ENCODE results near the gene TEX52. TPM values are rescaled to one million over a fixed set of nuclear protein-coding genes. Genes with fewer than 3 reads are reported as not detected.
A peak's percentile ranks its signal among the peaks of the same experiment; 100 is the strongest.

TEX52 gene
- total and polyA plus RNA-seq, 2 of the 8 experiments (the other 6 are each of a cell fraction or from before 2014, with no cell fraction given): not detected

GRCh38 chr12:2803635-2804392 lies 53.0 kb downstream of the TEX52 start:
- TF ChIP-seq SP1 (IDR thresholded peaks at IDR 0.05; ENCODE audit: low read depth, low read length): peak; percentile 19; the same call in 1 of the 2 replicates
- TF ChIP-seq NANOG (IDR thresholded peaks at IDR 0.05; ENCODE audit: insufficient read depth, low read depth, low read length, poor library complexity, severe bottlenecking): no peak
- no peak overlapping the region for H3K4ac ChIP-seq (replicated peaks; ENCODE audit: insufficient read length, low read depth, low read length)
- H2BK120ac ChIP-seq (replicated peaks; ENCODE audit: low read depth, low read length): no peak overlapping the region
- H4K8ac ChIP-seq (ENCODE audit: extremely low read depth, insufficient read depth, low read length): no peak overlapping the region
- CTCF ChIA-PET (ENCODE audit: partially characterized antibody): interaction anchor here (1.7 kb wide), 1 partner anchor 19 kb away, joined by 4 read pairs; no protein-coding TSS in a partner anchor
- peaks cover 39 to 71% (median 56%) of the 10 kb centered on the region in 4 experiments for H3K36me3 ChIP-seq (ENCODE audit: control insufficient read depth in 2 of 4, insufficient read depth in 4 of 4, low read length in 3 of 4)
- no peak overlapping the region for H3K56ac ChIP-seq (replicated peaks; ENCODE audit: insufficient read length, low read depth, low read length)
- no peak overlapping the region for H3K4me2 ChIP-seq (ENCODE audit: insufficient read depth in 1 of 2, low read depth in 2 of 2, low read length in 2 of 2)
- H2AK5ac ChIP-seq (ENCODE audit: low read depth, low read length): no peak overlapping the region
- H4K20me1 ChIP-seq (replicated peaks in 1 of 2; ENCODE audit: control insufficient read depth in 1 of 2, insufficient read depth in 2 of 2, low read length in 2 of 2): peaks cover 2 to 19% of the 10 kb centered on the region in 2 experiments
- H3K4me3 ChIP-seq (ENCODE audit: extremely low read depth in 1 of 4, insufficient read depth in 2 of 4, low read depth in 3 of 4, low read length in 4 of 4): no peak overlapping the region
- H3K18ac ChIP-seq (ENCODE audit: extremely low read depth, low read length): no peak overlapping the region
- DNase-seq (ENCODE audit: low read depth in 1 of 2, low spot score in 2 of 2) (no peak), FAIRE-seq (no peak)
- H3K23me2 ChIP-seq (ENCODE audit: low read depth, low read length): no peaks in the 10 kb centered on the region
- POLR2A ChIA-PET (ENCODE audit: partially characterized antibody): interaction anchor here (1.3 to 1.8 kb wide), 3 partner anchors 8 to 13 kb away, joined by 3 to 8 read pairs (median 6); partner anchors contain the start of gene ITFG2
- H3K9ac ChIP-seq (replicated peaks in 1 of 4; ENCODE audit: extremely low read depth in 1 of 4, low read depth in 3 of 4, low read length in 3 of 4): no peak overlapping the region
- no peak overlapping the region for H2BK12ac ChIP-seq (ENCODE audit: low read depth, low read length)
- H2AFZ ChIP-seq (ENCODE audit: low read length): no peak overlapping the region
- H3K27ac ChIP-seq (ENCODE audit: low read depth, low read length): no peak overlapping the region
- H3K4me1 ChIP-seq (replicated peaks in 1 of 4; ENCODE audit: control insufficient read depth in 3 of 4, insufficient read depth in 4 of 4, low read length in 3 of 4): no peaks in the 10 kb centered on the region
- H3K79me2 ChIP-seq (ENCODE audit: control insufficient read depth in 1 of 2, insufficient read depth in 2 of 2, low read length in 2 of 2): no peaks in the 10 kb centered on the region
- no peak overlapping the region for H3K14ac ChIP-seq (ENCODE audit: insufficient read length)
- no peak overlapping the region for H2BK20ac ChIP-seq (ENCODE audit: low read length)
- no peak overlapping the region for H3K23ac ChIP-seq (ENCODE audit: insufficient read length)
- H4K91ac ChIP-seq (replicated peaks; ENCODE audit: insufficient read length, low read length): no peak overlapping the region
- H3K27me3 ChIP-seq (replicated peaks in 1 of 4; ENCODE audit: control insufficient read depth in 3 of 4, extremely low read depth in 1 of 4, insufficient read depth in 3 of 4, low read length in 3 of 4): no peaks in the 10 kb centered on the region
- H3K9me3 ChIP-seq (ENCODE audit: insufficient read depth in 2 of 2, low read depth in 1 of 2, low read length in 1 of 2): no peaks in the 10 kb centered on the region
- H3K79me1 ChIP-seq (ENCODE audit: low read depth, low read length): no peaks in the 10 kb centered on the region
- 92% methylated on average over 7 of the region's 7 CpGs; no CpG with 5 or more reads in 1 of the 2 experiments for WGBS, 2 experiments (ENCODE audit: extremely low coverage in 1 of 2, insufficient coverage in 1 of 2, insufficient read length in 1 of 2, insufficient replicate concordance in 2 of 2, low coverage in 1 of 2, low lambda C conversion rate in 2 of 2, missing lambda C conversion rate in 1 of 2)
- no peak overlapping the region for H2BK15ac ChIP-seq (ENCODE audit: low read length)
- H2BK5ac ChIP-seq (ENCODE audit: low read depth, low read length): no peak overlapping the region
- no peak overlapping the region for H4K5ac ChIP-seq (ENCODE audit: insufficient read length, low read depth, low read length)
